ENCODE results near the gene ZBTB5.
A peak's percentile ranks its signal among the peaks of the same experiment; 100 is the strongest.
"Not testable (repeated sequence)": the region's sequence is repeated elsewhere in the genome, so short reads cannot be mapped to it uniquely, and the experiment has no call there.

The ZBTB5 gene

DNA sequence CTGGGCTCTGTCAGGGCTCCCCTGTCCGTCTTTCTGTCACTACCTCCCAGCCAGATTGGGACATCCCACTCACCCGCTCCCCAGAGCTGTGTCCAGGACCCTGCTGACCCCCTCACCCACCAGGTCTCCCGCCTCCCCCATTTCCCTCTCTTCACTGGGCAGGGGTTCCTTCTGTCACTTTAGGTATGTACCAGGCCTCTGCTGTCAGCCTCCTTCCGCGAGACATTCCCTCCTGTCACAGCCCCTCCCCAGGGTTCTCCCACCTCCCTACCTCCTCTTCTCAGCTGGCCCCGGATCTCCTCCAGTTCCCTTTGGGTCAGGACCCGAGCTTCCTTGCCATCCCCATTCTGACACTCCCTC, 21.0 kb upstream of the ZBTB5 start:
- no peak overlapping the region for H2BK5ac ChIP-seq (ENCODE audit: low read depth, low read length, poor library complexity)
- peak overlapping the region; percentile 37 for H3K4ac ChIP-seq (ENCODE audit: low read depth, low read length)
- peak overlapping the region; percentile 43 for H3K18ac ChIP-seq (ENCODE audit: low read length)
- H3K23ac ChIP-seq (ENCODE audit: low read length), result no peak overlapping the region
- H3K79me2 ChIP-seq (ENCODE audit: control insufficient read depth, insufficient read depth, low read length, poor library complexity), result peaks cover 5% of the 10 kb centered on the region
- no peak overlapping the region for H2BK120ac ChIP-seq (ENCODE audit: insufficient read depth, low read length, poor library complexity)
- H2BK12ac ChIP-seq (ENCODE audit: low read length), result no peak overlapping the region
- peak overlapping the region; percentile 87 for H3K4me3 ChIP-seq (ENCODE audit: low read depth, low read length)
- peak overlapping the region; percentile 94 for H3K9ac ChIP-seq (ENCODE audit: low read length)
- peak overlapping the region; percentile 95 for H3K4me2 ChIP-seq (ENCODE audit: low read length)
- peak overlapping the region; percentile 51 for H4K91ac ChIP-seq (ENCODE audit: low read depth, low read length)
- peak overlapping the region; percentile 49 for H4K8ac ChIP-seq (ENCODE audit: low read depth, low read length)
- DNase-seq, result no peak
- no peak overlapping the region for H2AK5ac ChIP-seq (ENCODE audit: low read length)
- H3K14ac ChIP-seq (ENCODE audit: low read length), result peak overlapping the region; percentile 66
- peaks cover 5 to 9% of the 10 kb centered on the region in 2 experiments for H3K36me3 ChIP-seq (ENCODE audit: control insufficient read depth in 1 of 2, insufficient read depth in 2 of 2, low read length in 2 of 2)
- H3K27me3 ChIP-seq (ENCODE audit: insufficient read depth, low read length), result no peaks in the 10 kb centered on the region
- no peak overlapping the region for H3K27ac ChIP-seq (ENCODE audit: low read depth, low read length)
- peak overlapping the region; percentile 51 for H2AFZ ChIP-seq (ENCODE audit: insufficient read depth, low read length, poor library complexity)
- WGBS (ENCODE audit: extremely low coverage, insufficient coverage, insufficient read length), result no CpG with 5 or more reads among the region's 7 CpGs
- H3K9me3 ChIP-seq (ENCODE audit: insufficient read depth, low read depth, low read length), result no peaks in the 10 kb centered on the region
- H3K79me1 ChIP-seq (ENCODE audit: low read length), result peaks cover 8% of the 10 kb centered on the region
- H4K12ac ChIP-seq (ENCODE audit: low read depth, low read length), result peak overlapping the region; percentile 48
- H3K4me1 ChIP-seq (ENCODE audit: control insufficient read depth in 1 of 2, insufficient read depth in 2 of 2, low read length in 2 of 2), result peaks cover 16% of the 10 kb centered on the region in 2 experiments

DNA sequence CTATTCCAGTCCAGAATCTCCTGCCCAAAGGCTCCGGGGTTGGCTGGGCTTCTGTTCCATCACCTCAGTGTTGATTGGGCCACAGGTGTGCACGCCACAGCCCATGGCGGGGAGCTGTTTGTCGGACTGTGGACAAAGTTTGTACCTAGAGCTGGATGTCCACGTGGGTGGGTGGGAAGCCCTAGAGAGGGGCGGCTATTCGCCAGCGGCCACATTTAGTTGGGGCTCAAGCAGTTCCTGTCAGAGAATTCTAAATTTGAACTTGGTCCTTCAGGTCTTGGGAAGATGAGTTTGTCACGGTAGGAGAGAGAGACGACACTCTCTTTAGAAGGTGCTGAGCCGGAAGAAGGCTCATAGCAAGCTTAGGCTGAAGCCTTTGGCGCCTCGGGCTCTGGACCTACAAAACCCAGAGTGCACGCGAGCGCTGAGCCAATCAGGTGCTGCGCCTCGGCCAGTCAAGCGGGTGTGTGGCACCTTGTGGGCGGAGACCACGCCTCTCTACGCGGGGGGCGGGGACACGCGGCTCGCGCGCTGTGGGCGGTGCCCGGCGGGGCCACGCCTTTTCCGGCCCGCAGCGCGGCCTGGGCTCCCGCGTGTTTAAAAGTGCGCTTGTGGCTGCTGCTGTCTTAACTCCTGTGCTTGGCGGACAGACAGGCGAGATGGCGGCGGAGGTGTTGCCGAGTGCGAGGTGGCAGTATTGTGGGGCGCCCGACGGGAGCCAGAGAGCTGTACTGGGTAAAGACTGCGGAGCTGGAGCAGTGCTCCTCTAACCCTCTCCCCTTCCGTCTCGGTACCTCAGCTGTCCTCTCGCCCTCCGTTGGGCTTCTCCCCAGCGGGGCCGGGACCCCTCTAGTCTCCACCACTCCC, 20.4 kb upstream of the ZBTB5 start, which contains the start of gene POLR1E:
Gene POLR1E (plus strand): TSS at position 560 of the 867 bp plus-strand sequence. CDS start 100 bp downstream, at position 660.
- Histone ChIP-seq H3K23ac (ENCODE audit: low read length) (no peak within 1 kb of the TSS), H3K79me2 (ENCODE audit: control insufficient read depth, insufficient read depth, low read length, poor library complexity) (peaks cover 5% of the 10 kb centered on the region), H3K4me1 (ENCODE audit: control insufficient read depth in 1 of 2, insufficient read depth in 2 of 2, low read length in 2 of 2) (peaks cover 16% of the 10 kb centered on the region in 2 experiments), H2BK5ac (ENCODE audit: low read depth, low read length, poor library complexity) (peak within 1 kb of the TSS; percentile 7), H3K27me3 (ENCODE audit: insufficient read depth, low read length) (no peaks in the 10 kb centered on the region), H3K14ac (ENCODE audit: low read length) (peak within 1 kb of the TSS; percentile 78), H3K36me3 (ENCODE audit: control insufficient read depth in 1 of 2, insufficient read depth in 2 of 2, low read length in 2 of 2) (peaks cover 5 to 9% of the 10 kb centered on the region in 2 experiments), H3K9me3 (ENCODE audit: insufficient read depth, low read depth, low read length) (no peaks in the 10 kb centered on the region), H3K4ac (ENCODE audit: low read depth, low read length) (peak within 1 kb of the TSS; percentile 65), H4K12ac (ENCODE audit: low read depth, low read length) (peak within 1 kb of the TSS; percentile 90), H3K9ac (ENCODE audit: low read length) (peak within 1 kb of the TSS; percentile 94), H3K79me1 (ENCODE audit: low read length) (peaks cover 8% of the 10 kb centered on the region), H2BK12ac (ENCODE audit: low read length) (peak within 1 kb of the TSS; percentile 45), H3K27ac (ENCODE audit: low read depth, low read length) (no peak within 1 kb of the TSS), H4K8ac (ENCODE audit: low read depth, low read length) (peak within 1 kb of the TSS; percentile 95), H3K4me2 (ENCODE audit: low read length) (peak within 1 kb of the TSS; percentile 95), H2BK120ac (ENCODE audit: insufficient read depth, low read length, poor library complexity) (peak within 1 kb of the TSS; percentile 64), H2AK5ac (ENCODE audit: low read length) (no peak within 1 kb of the TSS), H2AFZ (ENCODE audit: insufficient read depth, low read length, poor library complexity) (peak within 1 kb of the TSS; percentile 81), H4K91ac (ENCODE audit: low read depth, low read length) (peak within 1 kb of the TSS; percentile 88), H3K18ac (ENCODE audit: low read length) (peak within 1 kb of the TSS; percentile 77), H3K4me3 (ENCODE audit: low read depth, low read length) (peak within 1 kb of the TSS; percentile 87)
- DNase-seq, result peak; percentile 97 to 99
- WGBS (ENCODE audit: extremely low coverage, insufficient coverage, insufficient read length), result no CpG with 5 or more reads among the region's 56 CpGs

DNA sequence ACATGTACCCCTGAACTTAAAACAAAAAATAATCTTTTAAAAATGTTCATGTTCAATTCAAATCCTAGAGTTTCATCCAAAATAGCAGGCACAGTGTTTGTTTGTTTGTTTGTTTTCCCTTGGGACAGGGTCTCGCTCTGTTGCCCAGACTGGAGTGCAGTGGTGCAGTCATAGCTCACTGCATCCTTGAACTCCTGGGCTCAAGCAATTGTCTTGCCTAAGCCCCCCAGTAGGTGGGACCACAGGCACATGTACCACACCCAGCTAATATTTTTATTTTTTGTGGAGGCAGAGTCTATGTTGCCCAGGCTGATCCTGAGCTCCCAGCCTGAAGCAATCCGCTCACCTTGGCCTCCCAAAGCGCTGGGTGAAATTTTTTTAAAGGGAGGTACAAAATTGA, 15.5 kb upstream of the ZBTB5 start:
- Histone ChIP-seq H3K79me1 (ENCODE audit: low read length) (peaks cover 4% of the 10 kb centered on the region), H4K12ac (ENCODE audit: low read depth, low read length) (no peak overlapping the region), H3K36me3 (ENCODE audit: control insufficient read depth in 1 of 2, insufficient read depth in 2 of 2, low read length in 2 of 2) (no peaks in the 10 kb centered on the region), H2BK120ac (ENCODE audit: insufficient read depth, low read length, poor library complexity) (no peak overlapping the region), H3K4me2 (ENCODE audit: low read length) (no peak overlapping the region), H4K8ac (ENCODE audit: low read depth, low read length) (no peak overlapping the region), H3K9ac (ENCODE audit: low read length) (no peak overlapping the region), H3K4me3 (ENCODE audit: low read depth, low read length) (no peak overlapping the region), H2AK5ac (ENCODE audit: low read length) (peak overlapping the region; percentile 64), H2AFZ (ENCODE audit: insufficient read depth, low read length, poor library complexity) (no peak overlapping the region), H3K27me3 (ENCODE audit: insufficient read depth, low read length) (no peaks in the 10 kb centered on the region), H4K91ac (ENCODE audit: low read depth, low read length) (no peak overlapping the region), H3K18ac (ENCODE audit: low read length) (no peak overlapping the region), H3K9me3 (ENCODE audit: insufficient read depth, low read depth, low read length) (no peaks in the 10 kb centered on the region), H3K4me1 (ENCODE audit: control insufficient read depth in 1 of 2, insufficient read depth in 2 of 2, low read length in 2 of 2) (peaks cover 4 to 6% of the 10 kb centered on the region in 2 experiments), H3K14ac (ENCODE audit: low read length) (no peak overlapping the region), H3K27ac (ENCODE audit: low read depth, low read length) (no peak overlapping the region), H3K79me2 (ENCODE audit: control insufficient read depth, insufficient read depth, low read length, poor library complexity) (no peaks in the 10 kb centered on the region), H3K23ac (ENCODE audit: low read length) (no peak overlapping the region), H2BK12ac (ENCODE audit: low read length) (no peak overlapping the region), H3K4ac (ENCODE audit: low read depth, low read length) (no peak overlapping the region), H2BK5ac (ENCODE audit: low read depth, low read length, poor library complexity) (no peak overlapping the region)
- WGBS (ENCODE audit: extremely low coverage, insufficient coverage, insufficient read length), result no CpG with 5 or more reads among the region's 3 CpGs
- DNase-seq, result no peak

DNA sequence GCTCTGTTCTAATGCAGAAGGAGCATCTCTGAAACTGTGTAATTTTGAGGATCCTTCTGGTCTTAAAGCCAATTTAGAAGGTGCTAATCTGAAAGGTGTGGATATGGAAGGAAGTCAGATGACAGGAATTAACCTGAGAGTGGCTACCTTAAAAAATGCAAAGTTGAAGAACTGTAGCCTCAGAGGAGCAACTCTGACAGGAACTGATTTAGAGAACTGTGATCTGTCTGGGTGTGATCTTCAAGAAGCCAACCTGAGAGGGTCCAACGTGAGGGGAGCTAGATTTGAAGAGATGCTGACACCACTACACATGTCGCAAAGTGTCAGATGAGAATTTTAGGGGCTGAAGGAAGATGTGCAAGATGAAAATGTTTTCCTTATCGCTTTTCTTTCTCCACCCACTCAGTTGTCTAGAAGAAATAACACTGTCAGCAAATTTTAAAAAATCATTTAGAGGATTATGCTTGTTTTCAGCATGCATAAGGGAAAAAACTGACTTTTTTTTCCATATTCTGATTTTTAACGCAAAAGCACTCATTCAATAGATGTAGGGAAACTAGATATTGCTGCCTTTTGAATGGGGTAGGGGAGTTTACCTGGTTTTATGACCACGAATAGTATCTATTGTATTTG, 12.9 kb upstream of the ZBTB5 start:
- H2AK5ac ChIP-seq (ENCODE audit: low read length); H3K4me3 ChIP-seq (ENCODE audit: low read depth, low read length); H2BK120ac ChIP-seq (ENCODE audit: insufficient read depth, low read length, poor library complexity); H4K12ac ChIP-seq (ENCODE audit: low read depth, low read length); H3K4me2 ChIP-seq (ENCODE audit: low read length); H3K23ac ChIP-seq (ENCODE audit: low read length); H3K14ac ChIP-seq (ENCODE audit: low read length); H3K36me3 ChIP-seq (ENCODE audit: control insufficient read depth in 1 of 2, insufficient read depth in 2 of 2, low read length in 2 of 2); H2AFZ ChIP-seq (ENCODE audit: insufficient read depth, low read length, poor library complexity); H3K79me2 ChIP-seq (ENCODE audit: control insufficient read depth, insufficient read depth, low read length, poor library complexity); H4K8ac ChIP-seq (ENCODE audit: low read depth, low read length); H3K27me3 ChIP-seq (ENCODE audit: insufficient read depth, low read length); H3K4me1 ChIP-seq (ENCODE audit: control insufficient read depth in 1 of 2, insufficient read depth in 2 of 2, low read length in 2 of 2); H3K18ac ChIP-seq (ENCODE audit: low read length); H2BK5ac ChIP-seq (ENCODE audit: low read depth, low read length, poor library complexity); H3K4ac ChIP-seq (ENCODE audit: low read depth, low read length); H4K91ac ChIP-seq (ENCODE audit: low read depth, low read length); DNase-seq; H3K79me1 ChIP-seq (ENCODE audit: low read length); H3K9me3 ChIP-seq (ENCODE audit: insufficient read depth, low read depth, low read length); H2BK12ac ChIP-seq (ENCODE audit: low read length); H3K9ac ChIP-seq (ENCODE audit: low read length); H3K27ac ChIP-seq (ENCODE audit: low read depth, low read length): not testable (repeated sequence)
- no CpG with 5 or more reads among the region's 5 CpGs for WGBS (ENCODE audit: extremely low coverage, insufficient coverage, insufficient read length)

Measured in trophoblast cell (in vitro differentiated cells and primary cell).